MV-4-11 (cell line): ENCODE results near the gene RREB1.

Experiments
- DNase-seq: peaks from one replicate; lab custom pipeline; 2025; lab: John Stamatoyannopoulos, UW

The RREB1 gene

GRCh38 chr6:7219310-7219709 lies 111.5 kb downstream of the RREB1 start:
- peak; percentile 73 for DNase-seq

- DNase-seq = no peak
These were observed 114.4 kb downstream of the RREB1 start for GRCh38 chr6:7222197-7222596.

- peak; percentile 41 for DNase-seq
These were observed 117.0 kb downstream of the RREB1 start for GRCh38 chr6:7224731-7225130.

GRCh38 chr6:7228662-7229375 lies 121.1 kb downstream of the RREB1 start:
- DNase-seq = no peak

GRCh38 chr6:7229376-7230326 lies 121.9 kb downstream of the RREB1 start:
- DNase-seq = no peak

- no peak for DNase-seq
These were observed 122.5 kb downstream of the RREB1 start for GRCh38 chr6:7230327-7230691.

- DNase-seq = no peak
These were observed 123.4 kb downstream of the RREB1 start for GRCh38 chr6:7230956-7231713.

- no peak for DNase-seq
These were observed 124.6 kb downstream of the RREB1 start for GRCh38 chr6:7232351-7232750.

- DNase-seq = no peak
These were observed 126.8 kb downstream of the RREB1 start for GRCh38 chr6:7234547-7234946.

GRCh38 chr6:7235712-7236305 lies 128.0 kb downstream of the RREB1 start:
- DNase-seq = no peak

- no peak for DNase-seq
These were observed 128.8 kb downstream of the RREB1 start for GRCh38 chr6:7236306-7237209.

- peak; percentile 37 for DNase-seq
These were observed 130.0 kb downstream of the RREB1 start for GRCh38 chr6:7237653-7238188.

GRCh38 chr6:7238526-7238899 lies 130.8 kb downstream of the RREB1 start:
- no peak for DNase-seq

- DNase-seq = peak; percentile 51
These were observed 131.3 kb downstream of the RREB1 start for GRCh38 chr6:7238900-7239589.

GRCh38 chr6:7239590-7239948 lies 131.8 kb downstream of the RREB1 start:
- no peak for DNase-seq

- DNase-seq = no peak
These were observed 132.6 kb downstream of the RREB1 start for GRCh38 chr6:7240351-7240750.

- no peak for DNase-seq
These were observed 133.4 kb downstream of the RREB1 start for GRCh38 chr6:7241160-7241559.

GRCh38 chr6:7241709-7242645 lies 134.2 kb downstream of the RREB1 start:
- peak; percentile 22 for DNase-seq

- DNase-seq = no peak
These were observed 135.0 kb downstream of the RREB1 start for GRCh38 chr6:7242835-7243178.
